Germinal center (tissue), 1 donor: ENCODE measurements around the gene GMEB1.
A peak's percentile ranks its signal among the peaks of the same experiment; 100 is the strongest.
"Not testable (repeated sequence)": the region's sequence is repeated elsewhere in the genome, so short reads cannot be mapped to it uniquely, and the experiment has no call there.

Source experiments
- DNase-seq: peaks from one replicate; pipeline ENCODE4 v3.0.0; 2012; ENCODE audit warnings: mixed read lengths, low spot score

The GMEB1 gene

DNA sequence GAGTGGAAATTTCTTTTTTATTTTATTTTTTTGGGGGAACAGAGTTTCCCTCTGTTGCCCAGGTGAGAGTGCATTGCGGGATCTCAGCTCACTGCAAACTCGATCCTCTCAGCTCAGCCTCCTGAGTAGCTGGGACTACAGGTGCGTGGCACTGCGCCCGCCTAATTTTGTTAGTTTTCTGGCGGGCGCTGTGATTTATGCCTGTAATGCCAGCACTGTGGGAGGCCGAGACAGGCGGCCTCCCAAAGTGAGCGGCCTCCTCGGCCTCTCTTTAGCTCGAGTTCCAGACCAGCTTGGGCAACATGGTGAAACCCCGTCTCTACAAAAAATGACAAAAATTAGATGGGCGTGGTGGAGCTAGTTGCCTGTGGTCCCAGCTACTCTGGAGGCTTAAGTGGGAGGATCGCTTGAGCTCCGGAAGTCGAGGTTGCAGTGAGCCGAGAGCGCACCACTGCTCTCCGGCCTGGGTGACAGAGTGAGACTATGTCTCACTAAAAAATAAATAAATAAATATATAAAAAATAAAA, 2.7 kb downstream of the GMEB1 start:
- DNase-seq: no peak

DNA sequence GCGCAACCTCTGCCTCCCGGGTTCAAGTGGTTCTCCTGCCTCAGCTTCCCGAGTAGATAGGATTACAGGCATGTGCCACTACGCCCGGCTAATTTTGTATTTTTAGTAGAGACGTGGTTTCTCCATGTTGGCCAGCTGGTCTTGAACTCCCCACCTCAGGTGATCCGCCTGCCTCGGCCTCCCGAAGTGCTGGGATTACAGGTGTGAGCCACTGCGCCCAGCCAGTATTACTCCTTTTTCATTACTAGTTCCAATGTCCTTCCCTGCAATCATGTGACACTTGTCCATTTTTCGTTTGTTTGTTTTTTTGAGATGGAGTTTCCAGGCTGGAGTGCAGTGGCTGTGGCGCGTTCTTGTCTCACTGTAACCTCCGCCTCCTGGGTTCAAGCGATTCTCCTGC, 4.4 kb downstream of the GMEB1 start:
- not testable (repeated sequence) for DNase-seq

DNA sequence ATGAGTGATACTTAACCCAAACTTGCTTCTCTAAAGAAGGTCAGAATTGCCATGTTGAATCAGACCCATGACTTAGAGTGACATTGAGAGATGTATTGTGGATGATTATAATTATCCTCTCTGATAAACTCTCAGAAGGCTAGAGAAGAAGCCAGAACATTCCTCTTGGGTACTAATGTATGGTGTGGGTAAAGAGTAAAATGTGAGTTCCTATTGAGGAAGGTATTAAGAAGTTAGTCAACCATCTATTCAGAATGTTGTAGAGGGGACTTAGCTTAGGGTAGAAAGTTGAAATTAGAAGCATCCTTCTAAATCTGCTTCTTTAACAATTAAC, 7.3 kb downstream of the GMEB1 start:
- no peak for DNase-seq

DNA sequence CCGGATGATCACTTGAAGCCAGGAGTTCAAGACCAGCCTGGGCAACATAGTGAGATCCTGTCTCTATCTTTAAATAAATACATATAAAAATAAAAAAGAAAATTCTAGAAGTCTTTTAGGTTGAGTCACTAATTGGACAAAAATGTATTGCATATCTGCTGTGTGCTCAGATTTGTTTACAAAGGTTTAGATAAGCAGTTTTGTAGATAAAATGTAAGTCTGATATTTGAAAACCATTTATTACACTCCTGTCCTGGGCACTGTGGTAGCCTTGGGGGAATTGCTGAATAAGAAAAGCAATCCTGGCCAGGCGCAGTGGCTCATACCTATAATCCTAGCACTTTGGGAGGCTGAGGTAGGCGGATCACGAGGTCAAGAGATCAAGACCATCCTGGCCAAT, 11.6 kb downstream of the GMEB1 start:
- no peak for DNase-seq

DNA sequence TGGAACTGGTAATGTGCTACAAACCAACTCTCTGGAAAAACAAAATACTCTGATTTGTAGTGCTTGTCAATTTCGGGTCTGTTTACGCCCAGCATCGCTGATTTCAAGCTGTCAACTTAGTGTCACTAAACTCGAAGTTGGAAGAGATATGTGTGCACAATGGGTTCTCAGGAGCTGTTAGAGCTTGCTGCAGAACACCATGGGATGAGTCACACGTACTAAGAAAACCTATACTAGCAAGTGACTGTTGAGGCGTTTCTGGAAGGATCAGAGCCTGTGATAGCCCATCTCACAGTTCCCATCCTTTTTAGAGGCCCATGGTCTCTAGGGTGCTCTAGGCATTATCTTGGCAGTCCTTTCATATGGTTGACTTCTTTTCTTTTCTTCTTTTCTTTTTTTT, 14.3 kb downstream of the GMEB1 start:
- no peak for DNase-seq

DNA sequence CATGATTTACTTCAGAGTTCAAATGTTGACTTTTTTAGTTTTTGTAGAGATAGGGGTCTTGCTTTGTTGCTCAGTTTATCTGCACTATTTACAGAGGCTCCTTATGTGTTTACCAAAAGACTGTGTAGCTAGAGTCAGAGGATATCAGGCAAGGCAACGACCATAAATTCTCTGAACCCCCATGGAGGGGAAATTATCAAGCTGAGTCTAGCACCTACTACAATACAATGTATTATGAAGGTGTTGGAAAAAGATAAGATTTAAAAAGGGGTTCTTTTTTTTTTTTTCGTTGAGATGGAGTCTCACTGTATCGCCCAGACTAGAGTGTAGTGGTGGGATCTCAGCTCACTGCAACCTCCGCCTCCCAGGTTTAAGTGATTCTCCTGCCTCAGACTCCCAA, 16.4 kb downstream of the GMEB1 start:
- no peak for DNase-seq

DNA sequence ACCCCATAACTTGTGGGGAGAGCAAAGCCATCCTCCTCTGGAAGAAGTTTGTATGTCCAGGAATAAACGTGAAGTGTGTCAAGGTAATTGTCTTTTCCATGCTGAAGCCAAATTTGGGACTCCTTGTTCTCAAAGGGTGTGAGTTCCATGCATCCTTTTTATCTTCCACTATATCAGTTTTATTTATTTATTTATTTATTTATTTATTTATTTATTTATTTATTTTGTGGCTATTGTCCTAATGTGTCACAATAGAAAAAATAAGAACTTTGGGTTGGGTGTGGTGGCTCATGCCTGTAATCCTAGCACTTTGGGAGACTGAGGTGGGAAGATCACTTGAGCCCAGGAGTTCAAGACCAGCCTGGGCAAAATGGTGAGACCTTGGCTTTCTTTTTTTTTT, 23.0 kb downstream of the GMEB1 start:
- not testable (repeated sequence) for DNase-seq

DNA sequence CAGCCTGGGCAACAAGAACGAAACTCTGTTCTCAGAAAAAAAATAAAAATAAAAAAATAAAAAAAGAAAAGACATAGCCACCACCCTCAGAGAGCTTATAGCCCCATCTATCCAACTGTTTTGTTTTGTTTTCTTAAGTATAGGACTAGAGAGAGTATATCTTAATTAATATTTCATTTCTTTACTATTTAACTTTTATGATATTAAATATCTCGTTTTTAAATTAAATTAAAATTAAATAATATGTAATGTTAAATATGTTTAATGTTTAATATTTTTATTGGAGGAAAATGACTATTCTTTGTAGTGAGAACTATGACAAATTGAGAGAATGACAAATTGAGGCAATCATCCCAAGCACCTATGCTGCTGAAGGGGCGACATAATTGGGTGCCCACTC, 35.0 kb downstream of the GMEB1 start:
- DNase-seq: no peak

DNA sequence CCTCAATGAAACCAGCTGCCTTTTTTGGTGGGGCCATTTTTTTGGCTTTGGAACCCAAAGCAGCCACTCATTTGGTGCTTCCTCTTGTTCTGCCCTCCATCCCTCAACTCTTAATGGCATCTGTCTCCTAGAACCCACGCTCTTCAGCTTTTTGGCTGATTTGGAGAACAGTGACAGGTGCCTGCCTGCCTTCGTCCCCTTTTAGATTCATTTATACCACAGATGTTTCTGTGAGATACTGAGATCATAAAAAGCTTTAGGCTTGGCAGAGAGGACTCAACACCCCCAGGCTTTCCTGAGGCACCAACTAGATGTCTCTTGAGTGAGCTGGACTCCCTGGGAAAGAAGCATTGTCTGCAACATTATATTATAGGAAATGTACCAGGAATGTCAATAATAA, 47.8 kb downstream of the GMEB1 start:
- no peak for DNase-seq

DNA sequence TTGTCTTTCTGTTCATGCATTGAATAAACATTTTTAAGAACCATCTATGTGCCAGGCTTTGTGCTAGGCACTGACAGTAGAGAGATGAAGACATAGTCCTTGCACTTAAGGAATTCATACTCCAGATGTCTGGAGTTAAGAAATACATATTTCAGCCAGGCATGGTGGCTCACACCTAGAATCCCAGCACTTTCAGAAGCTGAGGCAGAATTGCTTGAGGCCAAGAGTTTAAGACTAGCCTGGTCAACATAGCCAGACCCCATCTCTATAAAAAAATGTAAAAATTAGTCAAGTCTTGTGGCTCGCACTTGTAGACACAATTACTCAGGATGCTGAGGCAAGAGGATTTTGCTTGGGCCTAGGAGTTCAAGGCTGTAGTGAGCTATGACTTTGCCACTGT, 49.6 kb downstream of the GMEB1 start:
- no peak for DNase-seq

DNA sequence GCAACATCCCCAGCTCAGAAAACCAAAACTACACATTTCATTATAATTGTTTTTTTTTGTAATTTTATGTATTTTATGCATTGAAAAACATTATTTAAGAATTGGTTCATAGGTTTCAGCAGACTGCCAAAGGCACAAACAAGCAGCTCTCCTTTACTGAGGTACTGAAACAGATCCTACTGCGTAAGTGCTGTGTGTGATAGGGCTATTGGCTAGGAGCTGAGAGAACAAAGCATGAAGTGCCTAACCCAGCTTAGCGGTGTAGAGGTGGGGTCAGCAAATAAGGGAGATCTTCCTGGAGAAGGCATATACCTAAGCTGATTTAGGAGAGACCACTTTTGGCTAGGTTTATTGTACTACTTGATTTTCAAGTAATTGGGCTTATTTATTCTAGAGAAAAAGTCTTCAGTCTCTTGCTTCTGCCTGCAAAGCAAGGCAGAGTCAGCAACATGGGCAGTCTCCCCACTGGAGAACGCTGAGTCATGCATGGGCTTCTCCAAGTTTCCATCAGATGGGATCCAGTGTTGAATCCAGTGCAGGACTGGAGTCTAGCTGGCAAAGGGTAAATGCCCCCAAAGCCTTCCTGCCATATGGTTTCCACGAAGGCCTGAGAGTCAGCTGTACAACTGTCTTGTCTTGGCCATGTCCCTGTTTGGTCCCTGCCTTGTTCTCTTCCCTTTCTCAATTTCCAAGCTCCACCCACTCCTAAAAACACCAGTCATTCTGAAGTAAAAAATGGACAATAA, 50.2 kb downstream of the GMEB1 start:
- no peak for DNase-seq

DNA sequence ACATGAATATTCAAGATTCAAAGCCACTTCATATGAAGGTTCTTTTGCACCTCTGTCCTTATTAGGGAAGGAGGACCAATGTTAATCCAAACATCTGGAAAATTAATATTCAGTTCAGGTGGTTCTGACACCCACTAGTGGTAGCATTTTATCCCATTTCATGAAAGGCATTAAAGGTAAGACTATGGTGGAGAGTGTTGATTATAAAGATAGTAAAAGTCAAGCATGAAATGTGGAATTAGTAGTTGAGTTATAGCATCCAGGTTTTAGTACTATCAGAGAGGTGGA, 50.7 kb downstream of the GMEB1 start:
- DNase-seq: no peak

DNA sequence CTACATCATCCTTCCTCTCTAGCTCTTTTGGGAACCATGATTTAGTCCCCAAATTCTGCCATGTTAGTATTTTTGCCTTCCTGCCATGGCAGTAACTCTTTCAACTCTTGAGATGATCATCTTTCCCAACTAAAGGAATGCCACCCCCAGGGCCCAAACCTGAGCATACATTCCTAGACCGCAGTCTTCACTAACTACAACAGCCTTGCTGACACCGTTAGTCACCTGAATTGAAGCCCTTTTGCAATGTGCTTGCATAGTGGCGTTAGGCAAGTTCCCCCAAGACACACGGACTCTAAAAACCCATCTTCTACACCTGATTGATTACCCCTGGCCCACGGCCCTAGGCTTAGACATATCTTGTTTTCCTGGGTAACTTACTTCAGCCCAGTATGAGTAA, 51.8 kb downstream of the GMEB1 start:
- no peak for DNase-seq

DNA sequence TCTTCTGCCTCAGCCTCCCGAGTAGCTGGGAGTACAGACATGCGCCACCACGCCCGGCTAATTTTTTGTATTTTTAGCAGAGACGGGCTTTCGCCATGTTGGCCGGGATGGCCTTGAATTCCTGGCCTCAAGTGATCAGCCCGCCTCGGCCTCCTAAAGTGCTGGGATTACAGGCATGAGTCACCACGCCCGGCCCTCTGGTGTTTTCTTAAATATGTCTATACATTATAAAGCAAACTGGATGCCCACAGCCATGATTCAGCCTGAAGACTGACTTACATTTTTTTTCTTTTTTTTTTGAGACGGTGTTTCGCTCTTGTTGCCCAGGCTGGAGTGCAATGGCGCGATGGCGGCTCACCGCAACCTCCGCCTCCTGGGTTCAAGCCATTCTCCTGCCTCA, 53.3 kb downstream of the GMEB1 start:
- DNase-seq: not testable (repeated sequence)

DNA sequence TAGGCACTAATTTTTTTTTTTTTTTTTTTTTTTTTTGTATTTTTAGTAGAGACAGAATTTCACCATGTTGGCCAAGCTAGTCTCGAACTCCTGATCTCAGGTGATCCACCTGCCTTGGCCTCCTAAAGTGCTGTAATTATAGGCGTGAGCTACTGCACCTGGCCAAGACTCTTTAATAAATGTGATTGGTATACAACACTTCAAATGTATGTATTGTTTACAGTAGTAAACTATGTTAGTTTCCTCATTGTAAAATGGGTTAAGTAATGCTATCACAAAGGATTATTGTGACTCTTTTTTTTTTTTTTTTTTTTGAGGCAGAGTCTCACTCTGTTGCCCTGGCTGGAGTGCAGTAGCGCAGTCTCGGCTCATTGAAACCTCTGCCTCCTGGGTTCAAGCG, 56.8 kb downstream of the GMEB1 start:
- DNase-seq: not testable (repeated sequence)

DNA sequence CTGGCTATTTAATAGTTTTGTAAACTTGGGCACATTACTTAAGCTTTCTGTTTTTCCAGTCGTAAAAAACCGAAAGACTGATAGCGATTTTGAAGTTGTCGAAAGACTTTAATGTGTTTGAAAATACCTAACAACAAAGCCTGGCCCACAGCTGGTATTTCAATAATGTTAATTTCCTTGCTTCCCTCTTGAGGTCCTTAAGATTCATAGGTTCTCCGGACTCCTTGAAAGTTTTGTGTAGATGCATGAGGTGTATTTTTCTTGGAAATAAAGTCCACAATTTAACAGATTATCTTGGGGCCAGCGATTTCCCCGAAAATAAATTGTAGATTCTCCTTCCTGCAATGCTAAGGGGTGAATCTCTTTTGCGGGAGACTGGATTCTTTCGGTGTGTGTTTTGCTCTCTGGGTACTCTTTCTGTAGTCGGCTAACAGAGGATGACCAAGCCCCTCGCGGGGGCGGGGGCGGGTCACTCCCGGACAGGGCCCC, 67.4 kb downstream of the GMEB1 start:
- no peak for DNase-seq

DNA sequence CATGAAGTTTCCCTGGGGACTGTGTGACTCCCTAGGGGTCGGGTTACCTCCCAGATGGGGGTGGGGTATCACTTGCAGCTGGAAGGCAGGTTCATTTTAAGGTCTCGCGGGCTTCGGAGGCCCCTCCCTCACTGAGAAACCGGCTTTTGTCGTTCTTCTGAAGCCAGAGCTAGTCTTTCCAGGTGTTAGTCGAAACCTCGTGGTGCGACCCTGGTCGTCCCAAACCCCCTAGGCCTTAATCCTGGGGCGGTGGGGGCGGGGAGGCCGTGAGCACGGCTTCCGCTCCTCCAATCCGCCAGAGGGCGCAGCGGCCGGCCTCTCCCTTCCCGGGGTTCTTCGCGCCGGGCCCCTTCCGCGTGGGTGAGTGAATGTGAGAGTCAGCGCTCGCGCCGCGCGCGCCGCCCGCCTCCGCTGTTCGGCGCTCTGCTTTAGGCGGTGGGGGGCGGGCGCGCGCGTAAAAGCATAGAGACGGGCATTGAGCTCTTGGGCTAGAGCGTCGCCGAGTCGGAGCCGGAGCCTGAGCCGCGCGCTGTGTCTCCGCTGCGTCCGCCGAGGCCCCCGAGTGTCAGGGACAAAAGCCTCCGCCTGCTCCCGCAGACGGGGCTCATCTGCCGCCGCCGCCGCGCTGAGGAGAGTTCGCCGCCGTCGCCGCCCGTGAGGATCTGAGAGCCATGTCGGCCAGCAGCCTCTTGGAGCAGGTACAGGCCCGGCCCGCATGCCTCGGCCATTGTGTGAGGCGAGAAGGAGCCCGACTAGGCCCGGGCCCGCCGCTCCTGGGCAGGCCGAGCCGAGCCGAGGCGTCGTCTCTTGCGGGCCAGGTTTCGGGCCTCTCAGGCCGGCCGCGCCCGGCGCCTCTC, 68.1 kb downstream of the GMEB1 start, which contains the start of gene YTHDF2:
TSS of gene YTHDF2 (plus strand) at position 491 of the 857 bp plus-strand sequence. CDS start at position 672, 181 bp downstream.
- DNase-seq: peak; percentile 93

DNA sequence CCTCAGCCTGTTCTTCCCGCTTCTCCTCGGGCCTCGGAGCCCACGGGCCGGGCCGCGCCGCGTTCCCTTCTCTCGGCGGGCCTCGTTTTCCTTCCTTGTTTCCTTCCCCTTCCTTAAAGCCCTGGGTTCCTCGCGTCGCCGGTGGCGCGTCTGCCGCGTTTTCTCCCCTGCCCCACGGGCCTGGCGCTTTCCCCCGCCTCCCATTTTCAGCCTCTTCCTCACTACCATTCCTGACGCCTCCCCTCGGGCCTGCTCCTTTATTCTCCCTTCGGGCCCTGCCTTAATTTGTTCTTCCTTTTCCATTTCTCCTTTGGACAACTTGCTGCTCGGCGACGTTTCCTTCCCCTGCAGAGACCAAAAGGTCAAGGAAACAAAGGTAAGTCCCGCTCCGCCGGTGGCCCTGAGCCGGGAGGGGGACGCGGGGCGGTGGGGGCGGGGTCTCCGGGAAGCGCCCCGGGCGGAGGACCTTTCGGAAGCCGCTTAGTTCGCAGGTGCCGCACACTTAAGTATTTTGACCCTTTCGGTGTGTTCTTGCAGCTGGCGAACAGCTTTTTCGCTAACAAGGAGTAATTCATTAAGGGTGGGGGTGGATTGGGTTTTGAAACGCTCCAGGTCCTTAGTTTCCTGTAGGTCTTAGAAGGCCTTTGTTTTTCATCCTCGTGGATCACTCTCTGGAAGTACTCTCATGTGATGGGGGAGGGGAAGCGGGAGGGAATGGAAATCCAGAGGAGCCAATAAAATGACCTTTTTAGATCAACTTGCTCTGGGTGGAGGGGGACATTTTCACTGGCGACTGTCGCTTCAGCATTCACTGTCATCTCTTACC, 68.9 kb downstream of the GMEB1 start:
- DNase-seq: peak; percentile 73

DNA sequence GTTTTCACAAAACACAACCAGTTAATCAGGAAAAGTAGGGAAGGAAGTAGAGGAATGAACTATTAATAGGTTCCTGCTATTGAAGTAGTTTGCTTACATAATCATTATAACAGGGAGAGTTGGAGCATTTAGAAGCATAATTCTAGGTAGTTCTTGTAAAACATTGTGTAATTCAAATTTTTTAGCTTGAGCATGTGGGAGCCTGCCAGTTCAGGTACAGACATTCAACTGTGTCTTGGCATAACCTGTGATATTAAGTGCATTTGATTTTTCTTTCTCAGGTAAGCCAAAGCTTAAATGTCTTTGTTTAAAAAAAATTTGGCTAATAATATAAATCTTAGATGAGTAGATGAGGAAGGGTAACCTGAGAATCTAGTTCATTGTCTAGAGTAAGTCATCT, 71.5 kb downstream of the GMEB1 start:
- DNase-seq: no peak

DNA sequence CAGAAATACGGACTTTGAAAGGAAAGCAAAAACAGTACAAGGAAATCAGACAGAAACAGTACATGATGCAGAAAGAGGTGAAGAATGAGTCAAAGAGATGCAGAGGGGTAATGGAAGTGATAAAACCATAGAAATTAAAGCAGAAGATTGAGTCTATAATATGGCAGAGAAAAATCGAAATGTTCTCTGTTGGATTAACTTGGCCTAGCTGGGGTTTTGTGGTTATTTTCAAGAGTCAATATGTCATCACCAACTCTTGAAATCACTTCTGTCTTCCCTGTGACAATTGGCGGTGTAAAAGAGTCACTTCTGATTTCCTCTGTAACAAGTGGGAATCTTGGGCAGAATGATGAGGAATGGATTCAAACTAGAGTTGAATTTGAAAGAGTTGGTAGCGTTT, 75.6 kb downstream of the GMEB1 start:
- DNase-seq: no peak

DNA sequence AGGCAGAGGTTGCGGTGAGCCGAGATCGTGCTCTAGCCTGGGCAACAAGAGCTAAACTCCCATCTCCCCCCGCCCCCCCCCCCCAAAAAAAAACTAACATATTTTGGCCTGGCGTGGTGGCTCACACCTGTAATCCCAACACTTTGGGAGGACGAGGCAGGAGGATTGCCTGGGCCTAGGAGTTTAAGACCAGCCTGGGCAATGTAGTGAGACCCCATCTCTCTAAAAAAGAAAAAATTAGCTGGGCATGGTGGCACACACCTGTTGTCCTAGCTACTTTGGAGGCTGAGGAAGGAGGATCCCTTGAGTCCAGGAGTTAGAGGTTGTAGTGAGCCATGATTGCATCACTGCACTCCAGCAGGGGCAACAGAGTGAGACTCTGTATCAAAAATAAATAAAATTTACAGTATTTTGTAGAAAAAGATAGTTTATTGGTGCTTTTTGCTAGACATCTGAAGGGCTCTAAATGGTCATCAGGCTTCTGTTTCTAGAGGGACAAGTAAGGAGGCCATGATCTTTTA, 77.1 kb downstream of the GMEB1 start:
- no peak for DNase-seq

DNA sequence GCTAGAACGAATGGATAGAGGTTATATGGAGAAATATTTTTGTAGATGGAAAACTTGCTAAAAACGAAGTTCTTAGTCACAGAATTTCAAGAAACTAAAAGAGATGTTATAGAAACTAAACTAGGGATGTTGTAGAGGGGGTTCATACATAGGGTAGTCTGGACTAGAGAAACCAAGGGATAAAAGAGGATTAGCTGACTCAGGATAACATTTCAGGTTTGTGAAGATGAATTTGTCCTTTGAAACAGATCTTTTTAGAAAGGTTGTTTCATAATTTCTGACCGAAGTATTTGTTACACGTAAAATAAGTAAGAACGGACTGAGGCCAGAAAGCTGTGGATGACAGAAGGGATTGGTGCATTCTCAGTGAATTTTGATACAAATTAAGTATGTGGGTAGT, 81.7 kb downstream of the GMEB1 start:
- DNase-seq: no peak
